ENCODE measurements around the gene CGGBP1. TPM values are rescaled to one million over a fixed set of nuclear protein-coding genes. Genes with fewer than 3 reads are reported as not detected.
"Not testable (repeated sequence)": the region's sequence is repeated elsewhere in the genome, so short reads cannot be mapped to it uniquely, and the experiment has no call there.

CGGBP1 gene
- total RNA-seq, 2 donors from 2014 or later: 48.9 to 57.6 TPM

DNA sequence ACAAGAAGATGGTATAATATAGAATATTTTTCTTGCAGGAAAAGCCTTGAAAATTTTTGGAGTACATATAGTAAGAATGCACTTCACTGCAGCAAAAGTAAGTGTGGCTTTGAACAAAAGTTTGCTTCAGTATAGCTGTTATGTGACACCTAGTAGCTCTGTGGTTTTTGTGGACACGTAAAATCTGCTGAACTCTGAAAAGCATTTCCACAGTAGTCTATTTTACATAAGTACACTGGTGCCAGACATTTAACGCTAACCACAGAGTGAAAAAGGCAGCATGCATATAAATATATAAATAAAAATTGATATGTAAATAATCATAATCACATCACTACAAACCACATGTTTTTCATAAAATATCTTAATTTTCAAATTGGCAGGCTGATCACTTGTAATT lies 39.8 kb downstream of the CGGBP1 start:
- H3K27me3 ChIP-seq (replicated peaks; ENCODE audit: insufficient read depth): no peaks in the 10 kb centered on the region
- H3K4me1 ChIP-seq (replicated peaks): no peaks in the 10 kb centered on the region
- DNase-seq (ENCODE audit: low spot score): no peak
- H3K36me3 ChIP-seq: no peaks in the 10 kb centered on the region
- TF ChIP-seq POLR2AphosphoS5 (IDR thresholded peaks at IDR 0.05) (no peak), POLR2A (IDR thresholded peaks at IDR 0.05) (no peak)
- TF ChIP-seq, protein P1, sequence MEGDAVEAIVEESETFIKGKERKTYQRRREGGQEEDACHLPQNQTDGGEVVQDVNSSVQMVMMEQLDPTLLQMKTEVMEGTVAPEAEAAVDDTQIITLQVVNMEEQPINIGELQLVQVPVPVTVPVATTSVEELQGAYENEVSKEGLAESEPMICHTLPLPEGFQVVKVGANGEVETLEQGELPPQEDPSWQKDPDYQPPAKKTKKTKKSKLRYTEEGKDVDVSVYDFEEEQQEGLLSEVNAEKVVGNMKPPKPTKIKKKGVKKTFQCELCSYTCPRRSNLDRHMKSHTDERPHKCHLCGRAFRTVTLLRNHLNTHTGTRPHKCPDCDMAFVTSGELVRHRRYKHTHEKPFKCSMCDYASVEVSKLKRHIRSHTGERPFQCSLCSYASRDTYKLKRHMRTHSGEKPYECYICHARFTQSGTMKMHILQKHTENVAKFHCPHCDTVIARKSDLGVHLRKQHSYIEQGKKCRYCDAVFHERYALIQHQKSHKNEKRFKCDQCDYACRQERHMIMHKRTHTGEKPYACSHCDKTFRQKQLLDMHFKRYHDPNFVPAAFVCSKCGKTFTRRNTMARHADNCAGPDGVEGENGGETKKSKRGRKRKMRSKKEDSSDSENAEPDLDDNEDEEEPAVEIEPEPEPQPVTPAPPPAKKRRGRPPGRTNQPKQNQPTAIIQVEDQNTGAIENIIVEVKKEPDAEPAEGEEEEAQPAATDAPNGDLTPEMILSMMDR (IDR thresholded peaks at IDR 0.05): no peak
- intact Hi-C loops (cut with DNase I): no loop called here
- 45% methylated on average over 2 of the region's 2 CpGs for WGBS
- no peak overlapping the region for H3K4me3 ChIP-seq
- H3K9me3 ChIP-seq: no peaks in the 10 kb centered on the region
- no peak overlapping the region for H3K27ac ChIP-seq

DNA sequence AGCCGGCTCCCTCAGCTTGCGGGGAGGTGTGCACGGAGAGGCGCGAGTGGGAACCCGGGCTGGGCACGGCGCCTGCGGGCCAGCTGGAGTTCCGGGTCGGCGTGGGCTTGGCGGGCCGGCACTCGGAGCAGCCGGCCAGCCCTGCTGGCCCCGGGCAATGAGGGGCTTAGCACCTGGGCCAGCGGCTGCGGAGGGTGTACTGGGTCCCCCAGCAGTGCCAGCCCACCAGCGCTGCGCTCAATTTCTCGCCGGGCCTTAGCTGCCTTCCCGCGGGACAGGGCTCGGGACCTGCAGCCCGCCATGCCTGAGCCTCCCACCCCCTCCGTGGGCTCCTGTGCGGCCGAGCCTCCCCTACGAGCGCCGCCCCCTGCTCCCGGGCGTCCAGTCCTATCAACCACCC lies 43.1 kb downstream of the CGGBP1 start:
- H3K4me3 ChIP-seq; H3K36me3 ChIP-seq; H3K4me1 ChIP-seq (replicated peaks); H3K27me3 ChIP-seq (replicated peaks; ENCODE audit: insufficient read depth); intact Hi-C loops (cut with DNase I); H3K27ac ChIP-seq; H3K9me3 ChIP-seq; DNase-seq (ENCODE audit: low spot score): not testable (repeated sequence)
- WGBS: 98% methylated on average over 19 of the region's 35 CpGs

- Histone ChIP-seq H3K4me3 (no peak overlapping the region), H3K27me3 (replicated peaks; ENCODE audit: insufficient read depth) (no peaks in the 10 kb centered on the region), H3K36me3 (no peaks in the 10 kb centered on the region), H3K9me3 (no peaks in the 10 kb centered on the region), H3K4me1 (replicated peaks) (no peaks in the 10 kb centered on the region), H3K27ac (no peak overlapping the region)
- intact Hi-C loops (cut with DNase I): no loop called here
- TF ChIP-seq POLR2A (IDR thresholded peaks at IDR 0.05) (no peak), POLR2AphosphoS5 (IDR thresholded peaks at IDR 0.05) (no peak)
- TF ChIP-seq, protein P1 (IDR thresholded peaks at IDR 0.05): no peak
- DNase-seq (ENCODE audit: low spot score): no peak
- 32% methylated on average over 2 of the region's 2 CpGs for WGBS
Measured at GRCh38 chr3:88013592-88013991, 45.2 kb downstream of the CGGBP1 start.

- no peaks in the 10 kb centered on the region for H3K4me1 ChIP-seq (replicated peaks)
- DNase-seq (ENCODE audit: low spot score): no peak
- H3K27me3 ChIP-seq (replicated peaks; ENCODE audit: insufficient read depth): no peaks in the 10 kb centered on the region
- 84% methylated on average over 5 of the region's 5 CpGs for WGBS
- intact Hi-C loops (cut with DNase I): no loop called here
- no peak overlapping the region for H3K4me3 ChIP-seq
- no peaks in the 10 kb centered on the region for H3K9me3 ChIP-seq
- H3K27ac ChIP-seq: no peak overlapping the region
- TF ChIP-seq POLR2A (IDR thresholded peaks at IDR 0.05): no peak
- TF ChIP-seq, protein P1 (IDR thresholded peaks at IDR 0.05): no peak
- TF ChIP-seq POLR2AphosphoS5 (IDR thresholded peaks at IDR 0.05): no peak
- no peaks in the 10 kb centered on the region for H3K36me3 ChIP-seq
Measured at GRCh38 chr3:88010810-88011209, 48.0 kb downstream of the CGGBP1 start.

DNA sequence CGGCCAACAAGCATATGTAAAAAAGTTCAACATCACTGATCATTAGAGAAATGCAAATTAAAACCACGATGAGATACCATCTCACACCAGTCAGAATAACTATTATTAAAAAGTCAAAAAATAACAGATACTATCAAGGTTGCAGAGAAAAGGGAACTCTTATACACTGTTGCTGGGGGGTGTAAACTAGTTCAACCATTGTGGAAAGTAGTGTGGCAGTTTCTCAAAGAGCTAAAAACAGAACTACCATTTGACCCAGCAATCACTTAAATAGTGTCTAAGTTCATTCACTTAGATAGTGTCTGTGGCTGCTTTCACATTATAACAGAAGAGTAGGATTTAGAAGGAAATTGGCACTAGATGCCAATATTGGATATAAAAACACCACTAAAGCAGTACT lies 49.7 kb downstream of the CGGBP1 start:
- WGBS: 92% methylated on average over 2 of the region's 2 CpGs
- no peak for TF ChIP-seq POLR2AphosphoS5 (IDR thresholded peaks at IDR 0.05)
- no peak for TF ChIP-seq POLR2A (IDR thresholded peaks at IDR 0.05)
- TF ChIP-seq, protein P1 (IDR thresholded peaks at IDR 0.05): no peak
- no peak overlapping the region for H3K27ac ChIP-seq
- H3K27me3 ChIP-seq (replicated peaks; ENCODE audit: insufficient read depth): no peaks in the 10 kb centered on the region
- intact Hi-C loops (cut with DNase I): no loop called here
- no peaks in the 10 kb centered on the region for H3K9me3 ChIP-seq
- H3K4me3 ChIP-seq: no peak overlapping the region
- no peaks in the 10 kb centered on the region for H3K4me1 ChIP-seq (replicated peaks)
- no peaks in the 10 kb centered on the region for H3K36me3 ChIP-seq
- DNase-seq (ENCODE audit: low spot score): no peak
